DMS 273 (cell line): ENCODE data around the gene AK3.

Experiments
- DNase-seq: peaks from one replicate; lab custom pipeline; 2025; ENCODE audit not compliant: unreplicated experiment; lab: John Stamatoyannopoulos, UW

Gene AK3

DNA sequence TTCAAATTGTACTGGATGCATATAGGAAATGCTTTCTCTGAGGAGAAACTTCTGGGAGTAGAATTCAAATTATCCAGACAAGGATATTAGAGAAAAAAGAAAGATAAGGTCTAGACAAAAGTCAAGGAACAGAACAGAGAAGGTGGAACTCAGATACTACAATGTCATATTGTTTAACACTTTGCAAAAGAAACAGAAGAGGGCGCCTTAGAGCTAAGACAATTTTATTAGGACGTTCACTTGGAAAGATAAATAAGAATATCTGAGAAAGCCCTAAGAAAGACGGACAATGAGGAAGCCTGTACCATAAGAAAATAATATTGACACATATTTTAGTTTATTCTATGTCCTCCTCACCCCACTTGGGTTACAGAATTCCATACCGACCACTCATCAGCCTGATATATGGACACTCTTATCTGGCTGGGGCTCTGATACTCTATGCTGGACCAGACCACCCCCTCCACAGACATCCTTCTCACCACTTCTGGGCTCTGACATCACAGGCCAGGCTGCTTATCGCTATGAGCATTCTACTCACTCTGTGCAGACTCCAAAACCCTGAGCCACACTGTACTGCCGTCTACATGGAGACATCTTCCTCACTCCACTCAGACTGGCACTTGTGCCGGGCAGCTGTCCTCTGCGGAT is 9.1 kb upstream of the AK3 start:
- peak; percentile 66 for DNase-seq

DNA sequence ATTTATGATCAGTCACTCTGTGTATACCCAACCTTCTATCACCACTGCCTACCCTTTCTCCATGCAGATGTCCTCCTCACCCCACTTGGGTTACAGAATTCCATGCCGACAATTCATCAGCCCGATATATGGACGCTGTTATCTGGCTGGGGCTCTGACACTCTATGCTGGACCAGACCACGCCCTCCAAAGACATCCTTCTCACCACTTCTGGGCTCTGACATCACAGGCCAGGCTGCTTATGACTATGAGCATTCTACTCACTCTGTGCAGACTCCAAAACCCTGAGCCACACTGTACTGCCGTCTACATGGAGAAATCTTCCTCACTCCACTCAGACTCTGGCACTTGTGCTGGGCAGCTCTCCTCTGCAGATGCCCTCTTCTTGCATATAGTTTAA is 7.6 kb upstream of the AK3 start:
- no peak for DNase-seq

DNA sequence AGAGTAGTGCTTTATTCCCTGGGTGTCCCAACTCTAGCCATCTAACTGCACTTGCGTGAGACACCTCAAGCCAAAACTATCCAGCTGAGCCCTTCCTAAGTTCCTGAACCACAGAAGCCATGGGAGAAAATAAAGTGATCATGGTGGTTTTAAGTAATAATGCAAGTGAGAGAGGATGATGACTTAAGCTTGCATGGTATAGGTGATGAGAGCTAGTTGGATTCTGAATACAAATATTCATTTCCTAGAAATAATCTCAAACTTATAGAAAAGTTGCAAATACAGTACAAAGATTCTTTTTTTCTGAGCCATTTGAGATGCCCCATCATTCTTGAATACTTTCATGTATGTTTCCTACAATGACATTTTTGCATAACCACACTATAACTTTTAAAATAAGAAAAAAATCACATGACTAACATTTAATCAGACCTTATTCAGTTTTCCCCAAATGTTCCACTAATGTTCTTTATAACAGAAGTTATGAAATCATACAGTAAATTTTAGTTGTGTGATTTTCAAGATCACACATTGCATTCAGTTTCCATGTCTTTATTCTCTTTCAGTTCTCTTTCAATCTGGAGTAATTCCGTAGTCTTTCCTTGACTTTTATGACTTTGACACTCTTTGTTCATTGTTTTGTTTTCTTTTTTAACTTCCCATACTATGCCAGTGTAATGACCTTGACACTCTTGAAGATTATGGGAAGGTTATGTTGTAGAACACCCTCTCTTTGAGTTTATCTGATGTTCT is 5.5 kb upstream of the AK3 start:
- no peak for DNase-seq

DNA sequence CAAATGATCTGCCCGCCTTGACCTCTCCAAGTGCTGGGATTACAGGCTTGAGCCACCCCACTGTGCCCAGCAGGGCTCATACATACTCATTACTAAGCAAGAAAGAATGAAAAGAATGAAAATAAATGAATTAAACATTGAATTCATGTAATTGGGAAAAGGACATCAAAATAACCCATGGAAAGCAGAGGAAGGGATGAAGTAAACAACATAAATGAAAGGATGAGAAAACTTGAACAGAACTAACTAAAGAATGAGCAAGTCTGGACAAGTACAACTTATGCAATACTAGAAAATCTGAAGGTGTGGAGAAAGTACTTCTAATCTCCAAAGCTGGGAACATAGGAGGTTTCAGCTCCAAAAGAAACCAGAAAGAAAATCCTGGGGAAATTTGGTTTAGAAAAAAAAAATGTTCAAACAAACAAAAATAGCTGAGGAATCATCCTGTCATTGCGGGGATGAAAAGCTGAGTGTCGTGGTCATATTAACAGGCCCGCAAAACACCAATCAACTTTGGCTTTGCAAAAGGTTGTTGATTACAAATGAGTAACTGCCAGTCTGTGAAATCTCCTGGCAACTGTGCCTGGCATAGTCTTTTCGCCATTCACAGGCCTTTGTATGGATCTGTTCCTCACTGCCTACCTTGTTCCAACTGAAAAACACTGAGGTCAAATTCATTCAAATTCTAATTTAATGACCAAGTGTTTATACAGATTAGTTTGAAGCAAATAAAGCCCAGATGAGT is 2.3 kb upstream of the AK3 start:
- DNase-seq, result no peak

DNA sequence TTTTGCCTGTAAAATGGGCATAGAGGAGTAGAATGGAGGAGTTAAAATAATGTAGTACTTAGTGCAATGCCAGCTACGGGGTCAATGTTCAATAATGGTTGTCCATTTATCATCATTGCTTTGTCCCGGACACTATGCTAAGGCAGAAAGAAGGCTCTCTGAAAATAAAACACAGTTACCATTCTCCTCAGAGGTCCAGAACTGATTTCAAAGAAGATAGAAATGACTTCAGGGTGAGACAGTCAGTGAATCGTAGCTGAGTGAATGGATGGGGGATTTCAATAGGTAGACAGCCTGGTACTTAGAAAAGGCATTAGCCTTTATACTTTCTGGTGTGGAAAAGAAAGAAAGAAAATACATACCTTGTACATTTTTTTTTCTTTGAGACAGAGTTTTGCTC is 1.2 kb upstream of the AK3 start:
- DNase-seq, result no peak

DNA sequence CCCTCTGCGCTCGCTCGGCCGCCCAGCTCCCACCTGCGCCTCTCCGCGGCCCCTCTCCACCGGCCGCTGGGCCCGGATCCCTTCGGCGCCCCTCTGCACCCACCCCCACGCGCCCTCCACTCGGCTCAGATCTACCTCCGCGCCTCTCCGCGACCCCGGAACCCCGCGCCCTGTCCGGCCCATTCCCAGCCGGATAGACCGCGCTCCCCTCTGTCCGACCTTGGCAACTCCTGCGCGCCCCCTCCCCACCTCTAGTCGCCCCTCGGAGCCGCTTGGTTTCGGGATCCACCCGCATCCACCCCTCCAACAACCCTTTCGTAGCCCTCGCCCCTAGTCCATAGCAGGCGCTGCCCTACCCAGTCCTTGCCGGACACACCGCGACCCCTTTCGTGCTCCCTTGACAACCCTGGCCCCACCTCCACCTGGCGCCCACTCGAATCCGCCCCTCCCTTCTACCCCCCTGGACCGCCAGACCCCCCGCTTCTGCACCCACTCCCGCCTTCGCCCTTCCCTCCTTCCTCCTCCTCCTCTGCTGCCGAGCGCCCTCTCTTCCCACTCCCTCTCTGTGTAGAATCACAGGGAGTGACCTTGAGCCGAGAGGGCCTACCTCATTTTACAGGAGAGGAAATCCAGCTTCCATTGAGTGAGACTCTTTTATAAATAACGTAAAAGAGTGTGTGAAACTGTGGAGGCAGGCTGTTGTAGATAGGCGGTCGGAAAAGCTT is 525 bp upstream of the AK3 start:
- peak; percentile 24 for DNase-seq

DNA sequence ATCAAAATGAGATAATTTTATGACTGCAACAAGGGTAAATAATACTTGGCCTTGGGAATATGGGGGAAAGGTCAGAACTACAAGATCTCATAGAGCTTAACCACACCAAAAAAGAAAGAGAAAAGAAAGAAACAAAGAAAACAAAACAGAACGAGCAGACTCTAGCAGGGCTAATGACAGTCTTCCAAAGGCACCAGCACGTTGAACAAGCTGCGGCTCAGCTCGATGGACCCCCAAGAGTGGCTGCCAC is 689 bp downstream of the AK3 start:
- DNase-seq, result no peak

DNA sequence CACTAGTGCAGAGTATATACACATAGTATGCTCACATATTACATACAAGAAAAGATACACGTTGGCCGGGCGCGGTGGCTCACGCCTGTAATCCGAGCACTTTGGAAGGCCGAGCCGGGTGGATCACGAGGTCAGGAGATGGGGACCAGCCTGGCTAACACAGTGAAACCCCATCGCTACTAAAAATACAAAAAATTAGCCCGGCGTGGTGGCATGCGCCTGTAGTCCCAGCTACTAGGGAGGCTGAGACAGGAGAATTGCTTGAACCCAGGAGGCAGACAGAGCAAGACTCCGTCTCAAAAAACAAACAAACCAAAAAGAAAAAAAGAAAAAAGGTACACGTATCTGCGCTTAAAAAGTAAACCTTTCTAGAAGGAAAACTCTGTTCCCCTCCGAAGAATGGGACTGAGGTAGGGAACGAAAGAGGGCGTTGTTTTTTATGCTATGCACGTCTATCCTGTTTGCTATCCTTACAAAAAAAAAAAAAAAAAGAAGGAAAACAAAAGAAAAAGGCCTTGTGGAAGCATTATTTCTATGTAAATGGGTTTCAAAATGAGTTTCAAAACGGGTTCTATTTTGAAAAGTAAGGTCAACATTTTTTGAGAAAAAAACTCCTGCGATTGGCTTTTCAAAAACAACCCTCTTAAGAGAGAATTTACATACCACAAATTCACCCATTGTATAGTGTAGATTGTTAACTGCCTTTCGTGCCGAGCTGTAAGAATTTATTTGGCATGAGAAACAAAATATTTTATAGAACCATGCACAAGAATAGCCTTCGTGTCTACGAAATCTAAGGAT is 1.2 kb downstream of the AK3 start:
- peak; percentile 26 for DNase-seq

DNA sequence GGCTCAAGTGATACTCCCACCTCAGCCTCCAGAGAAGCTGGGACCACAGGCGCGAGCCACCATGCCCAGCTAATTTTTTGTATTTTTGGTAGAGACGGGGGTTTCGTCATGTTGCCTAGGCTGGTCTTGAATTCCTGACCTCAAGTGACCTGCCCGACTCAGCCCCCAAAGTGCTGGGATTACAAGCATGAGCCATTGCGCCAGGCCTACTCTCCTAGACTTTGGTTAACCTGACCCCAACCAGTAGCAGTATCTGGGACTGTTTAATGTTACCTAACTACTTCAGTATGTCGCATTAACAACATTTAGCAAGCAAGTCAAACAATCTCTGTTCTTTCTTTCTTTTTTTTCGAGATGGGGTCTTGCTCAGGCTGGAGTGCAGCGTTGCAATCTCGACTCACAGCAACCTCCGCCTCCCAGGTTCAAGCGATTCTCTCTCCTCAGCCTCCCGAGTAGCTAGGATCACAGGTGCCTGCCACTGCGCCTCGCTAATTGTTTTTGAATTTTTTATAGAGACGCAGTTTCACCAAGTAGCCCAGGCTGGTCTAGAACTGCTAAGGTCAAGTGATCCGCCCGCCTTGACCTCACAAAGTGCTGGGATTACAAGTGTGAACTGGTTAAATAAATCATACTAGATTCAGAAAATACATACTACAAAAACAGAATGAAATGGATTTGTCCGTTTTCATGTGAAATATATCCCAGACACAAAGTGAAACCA is 2.0 kb downstream of the AK3 start:
- no peak for DNase-seq

DNA sequence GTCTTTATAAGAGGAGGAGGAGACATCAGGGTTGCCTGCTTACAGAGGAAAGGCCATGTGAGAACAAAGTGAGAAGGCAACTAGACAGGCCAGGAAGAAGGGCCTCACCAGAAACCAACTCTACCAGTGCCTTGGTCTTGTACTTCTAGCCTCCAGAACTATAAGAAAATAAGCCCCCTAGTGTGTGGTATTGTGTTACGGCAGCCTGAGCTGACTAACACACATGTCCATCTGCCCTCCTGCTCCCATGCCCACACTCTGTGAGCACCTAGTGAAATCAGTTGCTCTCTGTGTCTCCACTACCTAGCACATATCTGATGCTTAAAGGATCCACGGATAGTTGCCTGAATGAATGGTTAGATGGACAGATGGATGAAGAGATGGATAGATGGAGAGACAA is 6.9 kb downstream of the AK3 start:
- DNase-seq, result no peak

DNA sequence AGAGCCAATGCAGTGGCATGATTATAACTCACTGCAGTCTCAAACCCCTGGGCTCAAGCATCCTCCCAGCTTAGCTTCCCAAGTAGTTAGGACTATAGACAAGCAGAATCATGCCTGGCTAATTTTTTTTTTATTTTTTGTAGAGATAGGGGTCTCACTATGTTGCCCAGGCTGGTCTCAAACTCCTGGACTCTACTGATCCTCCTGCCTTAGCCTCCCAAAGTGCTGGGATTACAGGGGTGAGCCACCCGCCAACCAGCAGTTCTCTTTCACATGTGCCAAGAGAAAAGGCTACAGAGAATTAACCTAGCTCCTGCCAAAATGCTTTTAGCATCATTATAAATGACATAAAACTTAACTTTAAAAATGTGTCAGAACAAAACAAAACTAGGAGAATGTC is 8.1 kb downstream of the AK3 start:
- no peak for DNase-seq

DNA sequence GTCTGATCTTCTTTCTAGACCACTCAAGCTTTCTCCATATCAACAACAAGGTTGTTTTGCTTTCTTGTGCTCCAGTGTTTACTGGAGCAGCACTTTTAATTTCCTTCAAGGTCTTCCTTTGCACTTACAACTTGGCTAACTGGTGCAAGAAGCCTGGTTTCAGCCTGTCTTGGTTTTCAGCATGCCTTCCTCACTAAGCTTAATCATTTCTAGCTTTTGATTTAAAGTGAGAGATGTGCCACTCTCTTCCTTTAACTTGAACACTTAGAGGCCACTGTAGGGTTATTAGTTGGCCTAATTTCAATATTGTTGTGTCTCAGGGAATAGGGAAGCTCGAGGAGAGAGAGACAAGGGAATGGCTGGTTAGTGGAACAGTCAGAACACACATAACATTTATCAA is 13.4 kb downstream of the AK3 start:
- no peak for DNase-seq

DNA sequence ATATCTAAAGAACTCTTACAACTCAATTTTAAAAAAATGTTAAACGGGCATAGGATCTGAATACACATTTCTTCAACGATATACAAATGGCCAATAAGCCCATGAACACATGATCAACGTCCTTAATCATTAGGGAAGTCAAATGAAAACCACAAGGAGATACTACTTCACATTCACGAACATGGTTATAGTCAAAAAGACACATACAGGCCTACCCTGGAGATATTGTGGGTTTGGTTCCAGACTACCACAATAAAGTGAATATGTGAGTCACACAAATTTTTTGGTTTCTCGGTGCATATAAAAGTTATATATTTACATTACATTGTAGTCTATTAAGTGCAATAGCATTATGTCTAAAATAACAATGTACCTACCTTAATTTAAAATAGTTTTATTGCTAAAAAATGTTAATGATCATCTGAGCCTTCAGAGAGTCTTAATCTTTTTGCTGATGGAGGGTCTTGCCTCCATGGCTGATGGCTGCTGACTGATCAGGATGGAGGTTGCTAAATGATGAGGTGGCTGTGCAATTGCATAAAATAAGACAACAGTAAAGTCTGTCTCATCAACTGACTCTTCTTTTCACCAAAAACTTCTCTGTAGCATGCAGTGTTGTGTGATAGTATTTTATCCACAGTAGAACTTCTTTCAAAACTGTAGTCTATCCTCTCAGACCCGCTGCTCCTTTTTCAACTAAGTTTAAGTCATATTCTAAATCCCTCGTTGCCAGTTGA is 15.1 kb downstream of the AK3 start:
- no peak for DNase-seq

DNA sequence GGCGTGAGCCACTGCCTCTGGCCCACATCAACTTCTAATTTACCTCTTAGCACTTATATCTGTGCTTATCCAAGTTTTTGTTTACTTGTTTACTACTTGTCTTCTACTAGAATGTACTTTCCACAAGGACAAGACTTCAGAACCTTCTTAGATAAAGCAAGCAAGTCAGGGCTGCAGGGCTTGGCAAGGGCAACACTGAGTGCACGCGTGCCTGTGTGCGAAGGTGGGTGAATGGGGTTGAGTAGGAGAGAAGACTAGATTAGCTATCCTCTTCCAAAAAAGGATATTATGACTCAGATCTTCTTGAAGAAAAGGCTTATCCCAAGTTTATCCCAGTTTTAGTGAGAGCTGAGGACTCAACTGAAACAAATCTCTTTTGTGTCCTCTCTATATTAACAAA is 19.3 kb downstream of the AK3 start:
- no peak for DNase-seq

DNA sequence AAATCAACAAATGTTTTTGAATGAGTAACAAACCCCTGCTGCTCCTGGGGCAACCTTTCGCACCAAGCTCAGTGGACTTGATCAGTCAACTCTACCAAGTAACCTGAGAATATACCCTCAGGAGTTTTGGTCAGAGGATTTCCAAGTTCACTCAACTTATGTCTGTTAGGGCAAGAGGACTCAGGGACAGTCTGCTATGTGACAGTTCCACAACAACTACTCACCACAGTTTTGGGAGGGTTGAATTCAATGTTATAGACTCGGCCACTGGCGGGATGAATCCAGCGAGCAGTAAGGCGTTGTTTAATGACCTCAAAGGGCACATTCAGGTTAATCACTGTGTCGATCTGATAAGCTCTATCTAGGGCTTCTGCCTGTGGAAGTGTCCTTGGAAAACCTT is 22.1 kb downstream of the AK3 start:
- DNase-seq, result no peak

DNA sequence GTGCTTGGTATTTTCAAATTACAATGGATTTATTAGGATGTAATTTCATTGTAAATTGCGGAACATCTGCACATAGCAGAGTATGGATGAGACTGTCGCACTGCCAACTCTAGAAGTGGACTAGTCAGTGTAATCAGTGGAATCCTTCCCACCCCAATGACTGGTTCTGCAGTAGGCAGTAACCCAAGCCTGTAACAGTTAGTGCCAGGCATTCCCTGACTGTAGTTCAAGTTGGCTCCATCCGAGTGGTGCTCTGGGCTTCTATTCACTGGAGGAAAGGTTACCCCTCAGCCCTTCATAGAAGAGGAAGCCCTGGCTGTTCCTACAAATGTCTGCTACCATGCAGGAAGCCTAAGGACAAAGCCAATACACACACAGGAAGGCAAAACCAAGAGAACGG is 23.2 kb downstream of the AK3 start:
- DNase-seq, result no peak

DNA sequence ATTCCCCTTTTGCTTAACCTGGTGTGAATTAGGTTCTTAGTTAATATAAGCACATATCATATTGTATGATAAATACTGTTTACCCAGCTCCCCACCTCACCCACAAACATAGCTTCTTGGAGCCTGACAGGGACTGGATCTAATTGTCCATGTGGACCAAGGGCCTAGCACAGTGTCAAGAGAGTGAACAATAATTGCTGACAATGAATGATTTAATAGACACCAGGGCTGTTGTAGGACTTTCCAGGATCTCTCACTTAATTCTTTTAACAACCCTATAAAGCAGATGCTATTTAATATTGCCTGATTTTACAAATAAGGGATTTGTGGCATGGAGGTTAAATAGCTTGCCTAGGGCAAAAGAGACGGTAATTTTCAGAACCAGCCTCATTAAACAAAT is 24.8 kb downstream of the AK3 start:
- DNase-seq, result no peak

DNA sequence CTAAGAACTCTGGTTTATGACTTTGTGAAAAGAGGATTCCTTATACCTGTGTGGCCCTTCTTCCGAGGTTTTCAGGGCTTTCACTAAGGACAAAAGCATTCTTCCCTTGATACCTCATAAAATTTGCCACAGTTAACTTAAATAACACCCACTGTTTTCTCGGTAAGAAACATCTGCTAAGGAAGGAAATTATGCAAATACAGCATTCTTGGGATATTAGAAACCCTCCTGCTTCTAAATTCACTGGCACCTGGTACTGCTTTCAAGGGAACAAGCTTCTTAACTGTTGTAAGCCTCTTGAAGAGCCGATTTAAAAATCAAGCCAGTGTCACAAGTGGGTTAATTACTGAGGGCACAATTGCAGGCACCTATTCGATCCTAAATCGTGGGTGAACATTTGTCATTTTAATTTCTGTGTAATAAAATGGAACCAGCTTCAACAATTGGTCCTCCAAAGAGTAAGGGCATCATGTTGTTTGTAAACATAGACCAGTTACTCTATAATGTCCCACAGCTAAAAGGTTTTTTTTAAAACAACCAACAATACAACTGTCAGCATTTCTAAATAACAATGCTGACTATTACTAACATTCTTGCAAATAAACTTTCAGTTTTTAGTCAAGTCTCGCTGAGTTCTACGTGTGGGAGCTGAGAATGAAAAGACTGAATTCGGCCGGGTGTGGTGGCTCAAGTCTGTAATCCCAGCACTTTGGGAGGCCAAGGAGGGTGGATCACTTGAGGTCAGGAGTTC is 26.6 kb downstream of the AK3 start:
- peak; percentile 10 for DNase-seq

DNA sequence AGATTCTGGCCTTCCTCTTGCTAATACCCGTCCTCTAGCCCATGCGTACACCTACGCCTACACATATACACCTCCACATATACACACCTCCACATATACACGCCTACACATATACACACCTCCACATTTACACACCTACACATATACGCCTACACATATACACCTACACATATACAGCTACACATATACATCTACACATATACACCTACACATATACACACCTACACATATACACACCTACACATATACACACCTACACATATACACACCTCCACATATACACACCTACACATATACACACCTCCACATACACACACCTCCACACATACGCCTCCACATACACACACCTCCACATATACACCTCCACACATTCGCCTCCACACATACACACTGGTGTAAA is 27.2 kb downstream of the AK3 start:
- no peak for DNase-seq
